HG03442 (cell line): Measurements from ENCODE around the gene FOXB2.
A peak's percentile ranks its signal among the peaks of the same experiment; 100 is the strongest.
"Not testable (repeated sequence)": the region's sequence is repeated elsewhere in the genome, so short reads cannot be mapped to it uniquely, and the experiment has no call there.

Experiments
- ATAC-seq: cut with Tn5 transposase; IDR thresholded peaks from one replicate; pipeline ENCODE4 v1.9.1; 2021; ENCODE audit warnings: mild to moderate bottlenecking, moderate library complexity; ENCODE audit not compliant: unreplicated experiment

Gene FOXB2

GRCh38 chr9:77019236-77019925 is at the start of gene FOXB2:
Gene FOXB2, plus strand, starts transcription at chr9:77019655. Its CDS starts 0 bp downstream, at chr9:77019655.
- no peak for ATAC-seq

- ATAC-seq = no peak
Measured at GRCh38 chr9:76969716-76970115, 49.7 kb upstream of the FOXB2 start.

GRCh38 chr9:76978831-76979230 is 40.6 kb upstream of the FOXB2 start:
- not testable (repeated sequence) for ATAC-seq

- no peak for ATAC-seq
Measured at GRCh38 chr9:76980566-76980965, 38.9 kb upstream of the FOXB2 start.

- ATAC-seq = no peak
Measured at GRCh38 chr9:76984486-76984885, 35.0 kb upstream of the FOXB2 start.

GRCh38 chr9:76985581-76985980 is 33.9 kb upstream of the FOXB2 start:
- ATAC-seq = no peak

- ATAC-seq = no peak
Measured at GRCh38 chr9:76987594-76988200, 31.8 kb upstream of the FOXB2 start.

GRCh38 chr9:76988941-76989340 is 30.5 kb upstream of the FOXB2 start:
- no peak for ATAC-seq

GRCh38 chr9:76989501-76989900 is 30.0 kb upstream of the FOXB2 start:
- ATAC-seq = no peak

- ATAC-seq = no peak
Measured at GRCh38 chr9:76996700-76997099, 22.8 kb upstream of the FOXB2 start.

GRCh38 chr9:76999261-76999660 is 20.2 kb upstream of the FOXB2 start:
- no peak for ATAC-seq

- ATAC-seq = no peak
Measured at GRCh38 chr9:77000330-77000729, 19.1 kb upstream of the FOXB2 start.

- no peak for ATAC-seq
Measured at GRCh38 chr9:77003366-77003765, 16.1 kb upstream of the FOXB2 start.

GRCh38 chr9:77005216-77005615 is 14.2 kb upstream of the FOXB2 start:
- no peak for ATAC-seq

GRCh38 chr9:77010527-77010926 is 8.9 kb upstream of the FOXB2 start:
- ATAC-seq = no peak

- peak; percentile 89 for ATAC-seq
Measured at GRCh38 chr9:77011973-77012821, 7.3 kb upstream of the FOXB2 start.

GRCh38 chr9:77013206-77013931 is 6.1 kb upstream of the FOXB2 start:
- no peak for ATAC-seq

- no peak for ATAC-seq
Measured at GRCh38 chr9:77013932-77014596, 5.4 kb upstream of the FOXB2 start.

- no peak for ATAC-seq
Measured at GRCh38 chr9:77014597-77015263, 4.7 kb upstream of the FOXB2 start.
